DOHH2 (cell line): ENCODE data around the gene DNMT1.

ENCODE experiments used
- H3F3A ChIP-seq: fragments of 200-600 bp; sonication (generic), shearing (Covaris generic); 2 replicates; pipeline ENCODE4 v1.6.0; 2016; ENCODE audit warnings: antibody characterized with exemption, mild to moderate bottlenecking; ENCODE audit not compliant: control insufficient read depth, insufficient read depth
- H3K27ac ChIP-seq: fragments of 200-600 bp; sonication (generic); 2 replicates; pipeline ENCODE4 v1.5.1; 2014; ENCODE audit warnings: low read depth, mild to moderate bottlenecking, low read length, moderate library complexity
- H3K27me3 ChIP-seq: fragments of 200-600 bp; sonication (generic); 2 replicates; pipeline ENCODE4 v1.6.1; 2014; ENCODE audit warnings: mild to moderate bottlenecking, low read length, mixed read lengths; ENCODE audit not compliant: control insufficient read depth
- H3K36me3 ChIP-seq: fragments of 200-600 bp; sonication (generic); 2 replicates; pipeline ENCODE4 v1.6.1; 2014; ENCODE audit warnings: mild to moderate bottlenecking, low read length, moderate library complexity, mixed read lengths; ENCODE audit not compliant: control insufficient read depth
- H3K4me1 ChIP-seq: fragments of 200-600 bp; sonication (generic); 2 replicates; pipeline ENCODE4 v1.6.1; 2014; ENCODE audit warnings: mild to moderate bottlenecking, low read length, mixed read lengths; ENCODE audit not compliant: control insufficient read depth
- H3K4me2 ChIP-seq: fragments of 200-600 bp; sonication (generic); 2 replicates; pipeline ENCODE4 v1.6.0; 2014; ENCODE audit warnings: mild to moderate bottlenecking, low read length, moderate library complexity
- H3K4me3 ChIP-seq: fragments of 200-600 bp; sonication (generic); 2 replicates; pipeline ENCODE4 v1.5.1; 2014; ENCODE audit warnings: mild to moderate bottlenecking, low read length, mixed read lengths
- H3K79me2 ChIP-seq: fragments of 200-600 bp; sonication (generic); 2 replicates; pipeline ENCODE4 v1.6.1; 2014; ENCODE audit warnings: mild to moderate bottlenecking, low read length, mixed read lengths; ENCODE audit not compliant: control insufficient read depth
- H3K9me2 ChIP-seq: fragments of 200-600 bp; sonication (generic); replicated peaks from 2 replicates; pipeline ENCODE4 v1.6.1; 2014; ENCODE audit warnings: mild to moderate bottlenecking, low read length, mixed read lengths; ENCODE audit not compliant: control insufficient read depth
- H3K9me3 ChIP-seq: fragments of 200-600 bp; sonication (generic); 2 replicates; pipeline ENCODE4 v1.6.1; 2014; ENCODE audit warnings: antibody characterized with exemption, low read length, mixed read lengths; ENCODE audit not compliant: control insufficient read depth, insufficient read depth
- H4K20me1 ChIP-seq: fragments of 200-600 bp; sonication (generic); 2 replicates; pipeline ENCODE4 v1.6.0; 2014; ENCODE audit warnings: low read depth, mild to moderate bottlenecking, antibody characterized with exemption, low read length, moderate library complexity; ENCODE audit not compliant: control insufficient read depth, insufficient read depth
- CTCF ChIP-seq: fragments of 200-600 bp; sonication (generic); IDR thresholded peaks from one replicate; pipeline ENCODE4 v1.5.1; 2014; ENCODE audit warnings: antibody characterized with exemption, mild to moderate bottlenecking, low read depth, low read length; ENCODE audit not compliant: poor library complexity, severe bottlenecking
- EZH2phosphoT487 ChIP-seq: fragments of 200-600 bp; sonication (generic); IDR thresholded peaks from 2 replicates; pipeline ENCODE4 v1.6.1; 2017; ENCODE audit warnings: borderline replicate concordance, mild to moderate bottlenecking, antibody characterized with exemption, low read length, moderate library complexity, mixed read lengths

DNMT1 gene

GRCh38 chr19:10084803-10085202 lies 110.0 kb downstream of the DNMT1 start:
- no peaks in the 10 kb centered on the region for H3F3A ChIP-seq
- no peaks in the 10 kb centered on the region for H4K20me1 ChIP-seq
- peaks cover 16% of the 10 kb centered on the region for H3K4me1 ChIP-seq
- no peak overlapping the region for H3K4me2 ChIP-seq
- H3K9me3 ChIP-seq, result no peaks in the 10 kb centered on the region
- H3K27me3 ChIP-seq, result no peaks in the 10 kb centered on the region
- H3K4me3 ChIP-seq, result no peak overlapping the region
- no peaks in the 10 kb centered on the region for H3K9me2 ChIP-seq
- no peak for TF ChIP-seq CTCF
- TF ChIP-seq EZH2phosphoT487, result no peak
- no peak overlapping the region for H3K27ac ChIP-seq
- no peaks in the 10 kb centered on the region for H3K36me3 ChIP-seq
- peaks cover 5% of the 10 kb centered on the region; the same call in 1 of the 2 replicates for H3K79me2 ChIP-seq

- TF ChIP-seq CTCF (no peak), EZH2phosphoT487 (no peak)
- no peak overlapping the region for H3K4me2 ChIP-seq
- H4K20me1 ChIP-seq, result no peaks in the 10 kb centered on the region
- H3K9me2 ChIP-seq, result no peaks in the 10 kb centered on the region
- H3K4me1 ChIP-seq, result peaks cover 16% of the 10 kb centered on the region
- no peaks in the 10 kb centered on the region for H3K9me3 ChIP-seq
- H3F3A ChIP-seq, result no peaks in the 10 kb centered on the region
- H3K36me3 ChIP-seq, result no peaks in the 10 kb centered on the region
- no peak overlapping the region for H3K27ac ChIP-seq
- H3K79me2 ChIP-seq, result peaks cover 5% of the 10 kb centered on the region; the same call in 1 of the 2 replicates
- H3K4me3 ChIP-seq, result no peak overlapping the region
- no peaks in the 10 kb centered on the region for H3K27me3 ChIP-seq
Measured at GRCh38 chr19:10083911-10084310, 110.8 kb downstream of the DNMT1 start.
